Osteoblast (primary cell): ENCODE measurements around the gene ARHGAP9. TPM values are rescaled to one million over a fixed set of nuclear protein-coding genes. Genes with fewer than 3 reads are reported as not detected.

Experiments used
- DNase-seq: peaks from one replicate; pipeline ENCODE4 v3.0.0; 2011; ENCODE audit warnings: low spot score, mixed read lengths; ENCODE audit not compliant: insufficient read length; ENCODE audit errors: missing footprints
- H2AFZ ChIP-seq: 2 replicates; pipeline ENCODE4 v1.6.0; 2011; ENCODE audit warnings: mild to moderate bottlenecking, low read length
- H3K27ac ChIP-seq: 2 replicates; pipeline ENCODE4 v1.5.1; 2011; ENCODE audit warnings: mild to moderate bottlenecking, low read depth, low read length, moderate library complexity
- H3K27me3 ChIP-seq: 2 replicates; pipeline ENCODE4 v1.6.0; 2012; ENCODE audit warnings: mild to moderate bottlenecking, control low read depth, inconsistent platforms, low read length, moderate library complexity; ENCODE audit not compliant: insufficient read depth
- H3K36me3 ChIP-seq: 2 replicates; pipeline ENCODE4 v1.5.1; 2011; ENCODE audit warnings: mild to moderate bottlenecking, low read length, control low read depth, moderate library complexity; ENCODE audit not compliant: insufficient read depth
- H3K4me1 ChIP-seq: 2 replicates; pipeline ENCODE4 v1.5.1; 2011; ENCODE audit warnings: mild to moderate bottlenecking, low read length, control low read depth, moderate library complexity; ENCODE audit not compliant: insufficient read depth
- H3K4me2 ChIP-seq: 2 replicates; pipeline ENCODE4 v1.6.0; 2011; ENCODE audit warnings: mild to moderate bottlenecking, low read length; ENCODE audit not compliant: insufficient read depth
- H3K4me3 ChIP-seq: fragments of 200-600 bp; sonication (generic); 3 replicates; pipeline ENCODE4 v1.5.1; 2012; ENCODE audit warnings: mild to moderate bottlenecking, low read length, inconsistent platforms; ENCODE audit not compliant: insufficient read depth
- H3K79me2 ChIP-seq: 2 replicates; pipeline ENCODE4 v1.6.0; 2012; ENCODE audit warnings: mild to moderate bottlenecking, low read length, control low read depth, inconsistent platforms; ENCODE audit not compliant: insufficient read depth
- H3K9me3 ChIP-seq: 2 replicates; pipeline ENCODE4 v1.5.1; 2011; ENCODE audit warnings: low read depth, low read length, control low read depth
- H4K20me1 ChIP-seq: 2 replicates; pipeline ENCODE4 v1.6.0; 2012; ENCODE audit warnings: mild to moderate bottlenecking, low read length, control low read depth; ENCODE audit not compliant: insufficient read depth
- CTCF ChIP-seq: IDR thresholded peaks from 2 replicates; pipeline ENCODE4 v1.5.1; 2011; ENCODE audit warnings: mild to moderate bottlenecking, low read depth, low read length, moderate library complexity; ENCODE audit errors: extremely low read depth
- total RNA-seq: library from RNA; depleted of rRNA; stranded (reverse); fragments of >200 nt; gene quantifications from 2 replicates; pipeline ENCODE4 v1.2.3, GENCODE V29; 2012

The ARHGAP9 gene
- total RNA-seq, 1 donor: 0.36 TPM

GRCh38 chr12:57456737-57457490 lies 22.8 kb downstream of the ARHGAP9 start:
- no peaks in the 10 kb centered on the region for H4K20me1 ChIP-seq

GRCh38 chr12:57456145-57456700 lies 23.4 kb downstream of the ARHGAP9 start:
- Histone ChIP-seq H3K4me3 (no peak overlapping the region), H3K36me3 (no peaks in the 10 kb centered on the region), H3K4me2 (peak overlapping the region; percentile 34), H3K4me1 (peaks cover 28% of the 10 kb centered on the region), H2AFZ (no peak overlapping the region), H3K79me2 (no peaks in the 10 kb centered on the region), H3K27me3 (peaks cover 10% of the 10 kb centered on the region), H4K20me1 (no peaks in the 10 kb centered on the region), H3K9me3 (no peaks in the 10 kb centered on the region), H3K27ac (no peak overlapping the region)
- TF ChIP-seq CTCF: peak; percentile 66
- DNase-seq: peak; percentile 85

More at GRCh38 chr12:57456737-57457490, 22.8 kb downstream of the ARHGAP9 start:
- Histone ChIP-seq H3K4me3 (no peak overlapping the region), H2AFZ (no peak overlapping the region), H3K4me2 (no peak overlapping the region), H3K27me3 (peaks cover 12% of the 10 kb centered on the region), H3K27ac (no peak overlapping the region), H3K36me3 (no peaks in the 10 kb centered on the region), H3K4me1 (peaks cover 23% of the 10 kb centered on the region), H3K9me3 (no peaks in the 10 kb centered on the region), H3K79me2 (no peaks in the 10 kb centered on the region)
- DNase-seq: no peak
- TF ChIP-seq CTCF: no peak

GRCh38 chr12:57455374-57456144 lies 24.1 kb downstream of the ARHGAP9 start:
- H3K4me3 ChIP-seq: no peak overlapping the region
- H3K36me3 ChIP-seq: no peaks in the 10 kb centered on the region
- no peak for DNase-seq
- no peaks in the 10 kb centered on the region for H4K20me1 ChIP-seq
- H3K27me3 ChIP-seq: peaks cover 4% of the 10 kb centered on the region
- H2AFZ ChIP-seq: no peak overlapping the region
- no peaks in the 10 kb centered on the region for H3K9me3 ChIP-seq
- no peak overlapping the region for H3K27ac ChIP-seq
- no peak for TF ChIP-seq CTCF
- peaks cover 33% of the 10 kb centered on the region for H3K4me1 ChIP-seq
- H3K79me2 ChIP-seq: no peaks in the 10 kb centered on the region
- H3K4me2 ChIP-seq: peak overlapping the region; percentile 34
